Endothelial cell of umbilical vein (primary cell): Measurements from ENCODE around the gene NR3C1. TPM values are rescaled to one million over a fixed set of nuclear protein-coding genes. Genes with fewer than 3 reads are reported as not detected.

Experiments
- BruUV-seq: library from RNA; stranded (reverse); fragments of 400-500 nt; replicated peaks from 2 replicates; lab custom pipeline; 2021; lab: Mats Ljungman, UMichigan
- CTCF ChIA-PET: fragments of 300-600, 350-600 bp; sonication (Branson Sonifier 250); formaldehyde crosslinking; loops from one replicate; lab custom pipeline; 2021; ENCODE audit warnings: antibody characterized with exemption, inconsistent platforms; lab: Charles Lee
- POLR2A ChIA-PET: fragments of 300-600, 350-600 bp; sonication (Branson Sonifier 250); formaldehyde crosslinking; loops from one replicate; lab custom pipeline; 2021; ENCODE audit warnings: antibody characterized with exemption, inconsistent platforms; lab: Charles Lee
- DNase-seq: peaks from one replicate; pipeline ENCODE4 v3.0.0-alpha.2; 2011; ENCODE audit warnings: low read depth, low spot score
- FAIRE-seq: peaks from 2 replicates; lab custom pipeline; 2011; peaks lifted over from hg19 to GRCh38; lab: Jason Lieb, UNC
- H2AFZ ChIP-seq: 2 replicates; pipeline ENCODE4 v1.6.0; 2012; ENCODE audit warnings: low read depth, low read length, control low read depth, inconsistent platforms
- H3K27ac ChIP-seq: 2 replicates; pipeline ENCODE4 v1.5.1; 2011; ENCODE audit warnings: low read depth, mild to moderate bottlenecking, control low read depth, low read length, moderate library complexity; ENCODE audit not compliant: insufficient read depth
- H3K27me3 ChIP-seq, 2 experiments: 2 replicates each; pipeline versions ENCODE4 v1.6.0 to v1.6.1; 2011; ENCODE audit warnings: low read length in 2 of 2, mixed read lengths in 1 of 2; ENCODE audit not compliant: control insufficient read depth in 2 of 2, insufficient read depth in 2 of 2
- H3K36me3 ChIP-seq, 2 experiments: 2 replicates in 1 of 2; 3 replicates in 1 of 2; pipeline ENCODE4 v1.5.1; 2011; ENCODE audit warnings: low read length in 2 of 2, mild to moderate bottlenecking in 1 of 2, moderate library complexity in 1 of 2; ENCODE audit not compliant: control insufficient read depth in 2 of 2, insufficient read depth in 2 of 2; ENCODE audit errors: extremely low read depth in 1 of 2
- H3K4me1 ChIP-seq: 3 replicates; pipeline ENCODE4 v1.5.1; 2011; ENCODE audit warnings: mild to moderate bottlenecking, low read length; ENCODE audit not compliant: control insufficient read depth, insufficient read depth; ENCODE audit errors: extremely low read depth
- H3K4me2 ChIP-seq: 2 replicates; pipeline ENCODE4 v1.6.1; 2011; ENCODE audit warnings: low read length, control low read depth, mixed read lengths; ENCODE audit not compliant: insufficient read depth
- H3K4me3 ChIP-seq, 3 experiments: fragments of 200-600 bp in 1 of 3; sonication (generic), shearing (Covaris generic) in 1 of 3; replicated peaks in 1 of 3; 2 replicates each; pipeline ENCODE4 v1.5.1; 2011 to 2016; ENCODE audit warnings: control low read depth in 3 of 3, low read length in 3 of 3, mild to moderate bottlenecking in 2 of 3, inconsistent platforms in 1 of 3, low read depth in 1 of 3, moderate library complexity in 1 of 3; ENCODE audit not compliant: insufficient read depth in 1 of 3
- H3K79me2 ChIP-seq: 2 replicates; pipeline ENCODE4 v1.6.0; 2012; ENCODE audit warnings: low read length, inconsistent platforms; ENCODE audit not compliant: control insufficient read depth, insufficient read depth
- H3K9ac ChIP-seq: replicated peaks from 2 replicates; pipeline ENCODE3; 2011; ENCODE audit warnings: low read length, control low read depth; ENCODE audit not compliant: insufficient read depth; ENCODE audit errors: extremely low read depth
- H3K9me1 ChIP-seq: replicated peaks from 3 replicates; pipeline ENCODE4 v1.6.0; 2011; ENCODE audit warnings: mild to moderate bottlenecking, low read length; ENCODE audit not compliant: control insufficient read depth, insufficient read depth; ENCODE audit errors: extremely low read depth
- H3K9me3 ChIP-seq: replicated peaks from 2 replicates; pipeline ENCODE4 v1.5.1; 2012; ENCODE audit warnings: low read length, inconsistent platforms; ENCODE audit not compliant: control insufficient read depth, insufficient read depth
- H4K20me1 ChIP-seq: replicated peaks from 2 replicates; pipeline ENCODE3; 2011; ENCODE audit warnings: mild to moderate bottlenecking, low read length; ENCODE audit not compliant: control insufficient read depth, insufficient read depth; ENCODE audit errors: extremely low read depth
- EZH2 ChIP-seq: IDR thresholded peaks from 2 replicates; pipeline ENCODE4 v1.6.1; 2012; ENCODE audit warnings: borderline replicate concordance, low read depth, mild to moderate bottlenecking, moderate library complexity, low read length, inconsistent platforms; ENCODE audit not compliant: severe bottlenecking
- FOS ChIP-seq: IDR thresholded peaks from 2 replicates; pipeline ENCODE4 v1.6.1; 2011; ENCODE audit warnings: mild to moderate bottlenecking, low read length, moderate library complexity, borderline replicate concordance; ENCODE audit not compliant: insufficient read depth
- MYC ChIP-seq: IDR thresholded peaks from one replicate; pipeline ENCODE4 v1.6.1; 2011; ENCODE audit warnings: mild to moderate bottlenecking, low read depth, low read length
- POLR2A ChIP-seq: IDR thresholded peaks from 2 replicates; pipeline ENCODE4 v1.6.1; 2012; ENCODE audit warnings: low read depth, mild to moderate bottlenecking, control low read depth, low read length
- dilution Hi-C: fragments of 300-500 bp; cut with MboI; formaldehyde crosslinking; loops from one replicate; pipeline ENCODE4 v1.15.0; 2019; ENCODE audit warnings: low sequenced_read_pairs; ENCODE audit not compliant: extremely low pct_ligation_motif_present
- intact Hi-C: fragments of 100-400 bp; cut with micrococcal nuclease; formaldehyde crosslinking; loops from one replicate; pipeline ENCODE4 v1.10.0; 2022
- polyA plus RNA-seq, 4 experiments: library from polyadenylated mRNA; depleted of rRNA in 3 of 4; stranded (reverse) in 3 of 4; unstranded in 1 of 4; fragments of >200 nt; gene quantifications; 2 replicates each; pipeline versions ENCODE4 v1.2.1 to v1.2.3, GENCODE V29; 2011 to 2012; ENCODE audit warnings: missing spikeins in 1 of 4
- total RNA-seq: library from RNA; stranded (reverse); gene quantifications from 2 replicates; pipeline ENCODE4 v1.2.3, GENCODE V29; 2021
- TF ChIP-seq, protein P1 (sequence below): IDR thresholded peaks from 2 replicates; pipeline ENCODE4 v1.6.1; 2011; ENCODE audit not compliant: insufficient read depth, insufficient read length
- TF ChIP-seq, protein P2 (sequence below), 2 donors: IDR thresholded peaks; 1 replicate in 1 of 2; 2 replicates in 1 of 2; pipeline ENCODE4 v1.5.1; 2011; ENCODE audit warnings: low read length in 2 of 2, mild to moderate bottlenecking in 2 of 2, moderate library complexity in 2 of 2, control low read depth in 1 of 2, inconsistent platforms in 1 of 2, low read depth in 1 of 2; ENCODE audit not compliant: insufficient read depth in 1 of 2; ENCODE audit errors: extremely low read depth in 1 of 2

The NR3C1 gene
- total and polyA plus RNA-seq, 2 donors (not counting 3 experiments of a cell fraction or from before 2014, with no cell fraction given): 4.1 to 17.0 TPM

GRCh38 chr5:143319437-143320227 is 83.9 kb downstream of the NR3C1 start:
- peaks cover 18% of the 10 kb centered on the region for H3K4me1 ChIP-seq
- dilution Hi-C loops: no loop called here

More at GRCh38 chr5:143319437-143320227, 83.9 kb downstream of the NR3C1 start:
- H3K79me2 ChIP-seq: peaks cover 11% of the 10 kb centered on the region
- CTCF ChIA-PET: interaction anchor here (1.0 kb wide), 1 partner anchor 17 kb away, joined by 4 read pairs; no protein-coding TSS in a partner anchor
- H3K4me3 ChIP-seq: no peak overlapping the region
- no peak overlapping the region for H3K9ac ChIP-seq
- peaks cover 2% of the 10 kb centered on the region for H4K20me1 ChIP-seq
- H3K9me3 ChIP-seq: no peaks in the 10 kb centered on the region
- no TSS peak for BruUV-seq
- no peak for DNase-seq
- intact Hi-C loops: no loop called here
- FAIRE-seq: no peak
- POLR2A ChIA-PET: no interaction called here
- no peak overlapping the region for H2AFZ ChIP-seq
- H3K36me3 ChIP-seq: no peaks in the 10 kb centered on the region
- TF ChIP-seq MYC (no peak), EZH2 (no peak), FOS (no peak), POLR2A (no peak)
- TF ChIP-seq, protein P1, sequence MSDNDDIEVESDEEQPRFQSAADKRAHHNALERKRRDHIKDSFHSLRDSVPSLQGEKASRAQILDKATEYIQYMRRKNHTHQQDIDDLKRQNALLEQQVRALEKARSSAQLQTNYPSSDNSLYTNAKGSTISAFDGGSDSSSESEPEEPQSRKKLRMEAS: no peak
- TF ChIP-seq, protein P2, sequence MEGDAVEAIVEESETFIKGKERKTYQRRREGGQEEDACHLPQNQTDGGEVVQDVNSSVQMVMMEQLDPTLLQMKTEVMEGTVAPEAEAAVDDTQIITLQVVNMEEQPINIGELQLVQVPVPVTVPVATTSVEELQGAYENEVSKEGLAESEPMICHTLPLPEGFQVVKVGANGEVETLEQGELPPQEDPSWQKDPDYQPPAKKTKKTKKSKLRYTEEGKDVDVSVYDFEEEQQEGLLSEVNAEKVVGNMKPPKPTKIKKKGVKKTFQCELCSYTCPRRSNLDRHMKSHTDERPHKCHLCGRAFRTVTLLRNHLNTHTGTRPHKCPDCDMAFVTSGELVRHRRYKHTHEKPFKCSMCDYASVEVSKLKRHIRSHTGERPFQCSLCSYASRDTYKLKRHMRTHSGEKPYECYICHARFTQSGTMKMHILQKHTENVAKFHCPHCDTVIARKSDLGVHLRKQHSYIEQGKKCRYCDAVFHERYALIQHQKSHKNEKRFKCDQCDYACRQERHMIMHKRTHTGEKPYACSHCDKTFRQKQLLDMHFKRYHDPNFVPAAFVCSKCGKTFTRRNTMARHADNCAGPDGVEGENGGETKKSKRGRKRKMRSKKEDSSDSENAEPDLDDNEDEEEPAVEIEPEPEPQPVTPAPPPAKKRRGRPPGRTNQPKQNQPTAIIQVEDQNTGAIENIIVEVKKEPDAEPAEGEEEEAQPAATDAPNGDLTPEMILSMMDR (IDR thresholded peaks at IDR 0.05; ENCODE audit: extremely low read depth in 1 of 2, insufficient read depth in 1 of 2, low read depth in 1 of 2, low read length in 2 of 2): no peak
- no peaks in the 10 kb centered on the region for H3K27me3 ChIP-seq
- no peak overlapping the region for H3K4me2 ChIP-seq
- no peak overlapping the region for H3K27ac ChIP-seq
- H3K9me1 ChIP-seq: no peaks in the 10 kb centered on the region
